GM18511 (cell line): ENCODE results near the gene CLSTN2.

Source experiments
- ATAC-seq: cut with Tn5 transposase; IDR thresholded peaks from one replicate; pipeline ENCODE4 v1.9.1; 2021; ENCODE audit warnings: mild to moderate bottlenecking, moderate library complexity; ENCODE audit not compliant: unreplicated experiment

Gene CLSTN2

GRCh38 chr3:140050396-140050795, 115.4 kb downstream of the CLSTN2 start:
- ATAC-seq = no peak

- no peak for ATAC-seq
Measured at GRCh38 chr3:140051019-140051957, 116.3 kb downstream of the CLSTN2 start.

- no peak for ATAC-seq
Measured at GRCh38 chr3:140052771-140053702, 118.1 kb downstream of the CLSTN2 start.

GRCh38 chr3:140053794-140054193, 118.8 kb downstream of the CLSTN2 start:
- no peak for ATAC-seq

GRCh38 chr3:140055092-140055791, 120.3 kb downstream of the CLSTN2 start:
- ATAC-seq = no peak

- no peak for ATAC-seq
Measured at GRCh38 chr3:140056047-140056446, 121.1 kb downstream of the CLSTN2 start.

GRCh38 chr3:140061211-140061610, 126.2 kb downstream of the CLSTN2 start:
- ATAC-seq = no peak

GRCh38 chr3:140062461-140062860, 127.5 kb downstream of the CLSTN2 start:
- ATAC-seq = no peak

- ATAC-seq = no peak
Measured at GRCh38 chr3:140067487-140067886, 132.5 kb downstream of the CLSTN2 start.

- no peak for ATAC-seq
Measured at GRCh38 chr3:140068494-140069017, 133.6 kb downstream of the CLSTN2 start.

GRCh38 chr3:140073278-140074045, 138.5 kb downstream of the CLSTN2 start:
- ATAC-seq = no peak

- ATAC-seq = no peak
Measured at GRCh38 chr3:140076552-140076951, 141.6 kb downstream of the CLSTN2 start.

GRCh38 chr3:140077406-140077805, 142.4 kb downstream of the CLSTN2 start:
- ATAC-seq = no peak

GRCh38 chr3:140078343-140078742, 143.4 kb downstream of the CLSTN2 start:
- no peak for ATAC-seq

GRCh38 chr3:140078940-140079339, 144.0 kb downstream of the CLSTN2 start:
- no peak for ATAC-seq

- ATAC-seq = no peak
Measured at GRCh38 chr3:140081887-140082286, 146.9 kb downstream of the CLSTN2 start.

GRCh38 chr3:140085001-140085400, 150.0 kb downstream of the CLSTN2 start:
- no peak for ATAC-seq

GRCh38 chr3:140086642-140087041, 151.7 kb downstream of the CLSTN2 start:
- no peak for ATAC-seq

GRCh38 chr3:140088058-140088457, 153.1 kb downstream of the CLSTN2 start:
- ATAC-seq = no peak

GRCh38 chr3:140088513-140088912, 153.5 kb downstream of the CLSTN2 start:
- ATAC-seq = no peak
